ENCODE results near the gene PLCG2.
"Not testable (repeated sequence)": the region's sequence is repeated elsewhere in the genome, so short reads cannot be mapped to it uniquely, and the experiment has no call there.

The PLCG2 gene

GRCh38 chr16:81778861-81779535 is at the start of gene PLCG2:
Gene PLCG2, plus strand, starts transcription at chr16:81779291. Its CDS starts 6,699 bp downstream, at chr16:81785990.
- DNase-seq (ENCODE audit: low read depth, low spot score): peak; percentile 23

DNA sequence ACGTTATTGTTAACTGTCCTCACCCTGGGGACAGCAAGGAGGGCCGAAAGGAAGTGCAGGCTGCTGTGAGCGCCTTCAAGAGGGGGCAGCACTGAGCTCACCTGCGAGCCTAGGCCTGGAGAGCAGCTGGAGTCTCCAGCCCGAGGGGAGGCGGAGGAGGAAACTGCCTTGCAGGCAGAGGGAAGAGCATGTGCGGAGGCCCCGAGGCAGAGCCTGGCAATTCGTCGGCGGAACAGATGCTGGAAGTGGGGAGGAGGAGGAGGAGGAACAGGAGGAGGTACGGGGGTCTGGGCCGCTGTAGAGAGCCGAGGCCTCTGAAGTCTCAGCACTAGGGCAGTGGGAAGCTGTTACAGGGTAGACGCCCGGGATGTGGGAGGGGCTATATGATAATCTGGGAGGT is 49.6 kb upstream of the PLCG2 start:
- no peak for DNase-seq (ENCODE audit: low read depth, low spot score)

GRCh38 chr16:81730090-81731051 is 48.7 kb upstream of the PLCG2 start:
- peak; percentile 21 for DNase-seq (ENCODE audit: low read depth, low spot score)

GRCh38 chr16:81731649-81732048 is 47.4 kb upstream of the PLCG2 start:
- DNase-seq (ENCODE audit: low read depth, low spot score): no peak

- DNase-seq (ENCODE audit: low read depth, low spot score): no peak
Measured at GRCh38 chr16:81732699-81733098, 46.4 kb upstream of the PLCG2 start.

DNA sequence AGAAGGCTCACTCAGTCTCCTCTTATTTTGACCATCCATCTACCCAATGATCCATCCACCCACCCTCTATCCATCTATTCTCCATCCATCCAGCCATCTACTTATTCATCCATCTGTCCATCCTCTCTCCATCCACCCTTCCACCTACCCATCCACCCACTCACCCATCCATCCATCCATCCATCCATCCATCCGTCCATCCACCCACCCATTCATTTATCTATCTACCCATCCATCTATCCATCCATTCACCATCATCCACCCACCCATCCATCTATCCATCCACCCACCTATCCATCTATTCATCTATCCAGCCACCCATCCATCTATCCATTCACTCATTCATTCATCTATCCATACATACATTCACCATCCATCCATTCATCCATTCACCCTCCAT is 45.8 kb upstream of the PLCG2 start:
- no peak for DNase-seq (ENCODE audit: low read depth, low spot score)

- no peak for DNase-seq (ENCODE audit: low read depth, low spot score)
Measured at GRCh38 chr16:81734632-81735434, 44.3 kb upstream of the PLCG2 start.

GRCh38 chr16:81737885-81738536 is 41.1 kb upstream of the PLCG2 start:
- DNase-seq (ENCODE audit: low read depth, low spot score): peak; percentile 70

- no peak for DNase-seq (ENCODE audit: low read depth, low spot score)
Measured at GRCh38 chr16:81738783-81739496, 40.2 kb upstream of the PLCG2 start.

DNA sequence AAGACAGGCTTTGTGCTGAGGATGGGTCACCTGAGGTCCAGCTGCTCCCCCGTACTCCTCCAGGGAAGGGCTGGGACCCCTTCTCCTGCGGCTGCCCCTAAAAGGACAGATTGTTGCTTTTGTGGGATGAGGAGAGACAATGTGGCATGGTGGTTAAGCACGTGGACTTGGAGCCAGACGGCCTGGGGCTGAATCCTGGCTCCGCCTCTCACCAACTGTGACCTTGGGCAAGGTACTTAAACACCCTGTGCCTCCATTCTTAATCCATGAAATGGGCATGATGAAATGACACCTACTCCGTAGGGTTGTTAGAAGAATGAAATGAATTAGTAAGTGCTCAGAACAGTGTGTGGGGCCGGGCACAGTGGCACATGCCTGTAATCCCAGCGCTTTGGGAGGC is 39.6 kb upstream of the PLCG2 start:
- no peak for DNase-seq (ENCODE audit: low read depth, low spot score)

DNA sequence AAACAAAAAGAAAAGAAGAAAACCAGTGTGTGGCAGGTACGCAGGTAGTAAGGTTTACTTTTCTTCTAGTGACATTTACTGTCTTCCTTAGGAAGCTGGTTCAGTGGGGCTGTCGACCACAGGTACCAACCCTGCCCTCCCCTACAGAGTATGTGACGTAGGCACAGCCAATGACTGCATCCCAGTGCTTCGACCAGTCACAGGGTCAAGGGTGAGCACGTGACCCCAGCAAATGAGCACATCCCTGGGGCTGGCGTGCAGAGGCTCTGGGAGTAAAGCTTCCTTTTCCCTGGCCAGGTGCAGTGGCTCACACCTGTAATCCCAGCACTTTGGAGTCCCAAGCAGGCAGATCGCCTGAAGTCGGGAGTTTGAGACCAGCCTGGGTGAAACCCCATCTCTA is 38.9 kb upstream of the PLCG2 start:
- DNase-seq (ENCODE audit: low read depth, low spot score): no peak

DNA sequence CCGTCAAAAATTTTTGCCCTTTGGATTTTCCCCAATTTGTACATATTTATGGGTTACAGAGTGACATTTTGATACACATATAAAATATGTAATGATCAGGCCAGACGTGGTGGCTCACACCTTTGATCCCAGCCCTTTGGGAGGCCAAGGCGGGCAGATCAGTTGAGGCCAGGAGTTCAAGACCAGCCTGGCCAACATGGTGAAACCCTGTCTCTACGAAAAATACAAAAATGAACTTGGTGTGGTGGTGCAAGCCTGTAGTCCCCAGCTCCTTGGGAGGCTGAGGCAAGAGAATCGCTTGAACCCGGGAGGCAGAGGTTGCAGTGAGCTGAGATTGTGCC is 37.7 kb upstream of the PLCG2 start:
- not testable (repeated sequence) for DNase-seq (ENCODE audit: low read depth, low spot score)

- no peak for DNase-seq (ENCODE audit: low read depth, low spot score)
Measured at GRCh38 chr16:81744385-81744784, 34.7 kb upstream of the PLCG2 start.

GRCh38 chr16:81744911-81745310 is 34.2 kb upstream of the PLCG2 start:
- DNase-seq (ENCODE audit: low read depth, low spot score): no peak

DNA sequence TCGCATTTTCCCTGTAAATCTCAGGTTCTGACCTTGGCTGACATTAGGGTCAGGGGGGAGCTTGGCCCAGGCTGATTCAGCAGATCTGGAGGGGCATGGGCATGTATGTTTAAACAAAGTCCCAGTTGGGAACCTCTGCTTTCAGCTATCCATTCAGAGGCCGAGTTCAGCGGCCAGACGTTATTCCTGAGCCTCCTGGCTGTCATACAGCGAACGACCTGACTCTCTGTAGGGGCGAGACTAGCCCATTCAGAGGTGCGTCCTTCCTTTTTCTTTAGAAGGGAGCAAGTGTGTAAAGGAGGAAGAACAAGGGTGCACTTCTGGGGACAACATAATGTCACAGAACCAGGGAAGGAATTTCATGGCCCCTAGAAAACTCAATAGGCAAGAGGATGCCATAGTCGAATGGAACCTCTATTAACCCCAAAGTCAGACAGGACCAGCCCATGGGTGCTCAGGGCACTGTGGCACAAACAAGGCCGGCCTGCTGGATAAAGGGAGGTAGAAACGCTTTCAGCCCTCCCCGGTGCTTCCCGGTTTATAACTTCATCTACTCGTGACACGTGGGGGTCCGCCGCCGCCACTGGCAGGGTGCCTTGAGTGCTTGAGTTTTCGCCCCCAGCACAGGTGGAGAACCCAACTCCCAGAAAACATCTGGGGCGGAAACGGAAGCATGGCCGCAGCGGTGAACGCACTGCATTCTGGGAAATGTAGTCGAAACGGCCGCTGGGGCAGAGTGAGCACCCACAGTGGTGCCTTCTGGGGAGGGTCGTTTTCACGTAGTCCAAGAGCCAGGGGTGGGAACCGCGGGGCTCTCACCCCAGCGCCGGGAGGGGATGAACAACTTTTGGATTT is 33.2 kb upstream of the PLCG2 start:
- DNase-seq (ENCODE audit: low read depth, low spot score): peak; percentile 61

GRCh38 chr16:81746566-81746965 is 32.5 kb upstream of the PLCG2 start:
- no peak for DNase-seq (ENCODE audit: low read depth, low spot score)

- DNase-seq (ENCODE audit: low read depth, low spot score): no peak
Measured at GRCh38 chr16:81748476-81749198, 30.5 kb upstream of the PLCG2 start.

DNA sequence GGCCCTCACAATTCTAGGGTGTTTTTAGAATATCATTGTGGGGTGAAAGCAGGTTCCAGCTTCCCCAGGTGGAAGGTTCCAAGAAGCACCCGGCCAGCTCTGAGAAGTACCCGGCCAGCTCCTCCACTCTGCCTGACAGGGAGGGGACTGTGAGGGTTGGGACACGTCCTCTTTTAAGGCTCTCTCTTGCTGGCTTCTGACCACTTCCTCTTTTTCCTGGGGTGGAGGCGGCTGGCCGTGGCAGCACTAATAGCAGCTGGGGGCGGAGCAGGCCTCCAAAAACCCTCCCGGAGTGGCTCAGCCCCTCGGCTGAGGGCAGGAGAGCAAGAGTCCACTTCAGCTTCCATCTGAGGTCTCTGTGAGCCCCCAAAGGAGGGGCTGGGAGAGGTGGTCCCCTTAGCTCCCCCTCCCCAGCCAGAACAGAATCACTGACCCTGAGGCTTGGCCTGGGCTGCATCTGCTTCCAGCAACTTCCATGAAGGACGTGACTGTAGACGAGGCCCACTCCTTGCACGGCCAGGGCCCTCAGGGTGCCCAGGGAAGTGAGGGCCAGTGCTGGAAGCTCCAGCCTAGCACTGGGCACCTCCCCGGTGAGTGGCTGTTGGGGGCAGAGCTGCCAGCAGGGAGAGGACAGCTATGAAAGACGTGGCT is 26.7 kb upstream of the PLCG2 start:
- DNase-seq (ENCODE audit: low read depth, low spot score): no peak

DNA sequence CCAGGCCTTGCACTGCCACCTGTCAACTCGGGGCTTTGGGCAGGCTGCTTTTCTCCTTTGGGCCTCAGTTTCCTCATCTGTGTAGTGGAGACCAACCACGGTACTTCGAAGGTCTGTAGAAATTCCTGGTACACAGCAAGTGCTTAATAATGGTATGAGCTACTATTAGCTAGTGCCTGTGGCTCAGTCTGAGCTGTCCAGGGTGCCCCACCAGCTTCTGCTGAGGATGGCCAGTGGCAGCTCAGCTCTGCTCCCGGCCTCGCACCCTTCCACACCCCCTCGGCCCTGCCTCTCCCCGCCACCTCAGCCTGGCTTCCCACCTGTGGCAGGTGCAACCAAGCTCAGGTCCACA is 26.2 kb upstream of the PLCG2 start:
- no peak for DNase-seq (ENCODE audit: low read depth, low spot score)

Measured in activated CD4-positive, CD25-positive, alpha-beta regulatory T cell treated with anti-CD3 and anti-CD28 coated beads, Interleukin-2, amount 50 U/mL, for 16 hours (primary cell).